HUES48 (cell line): Measurements from ENCODE around the gene PHYH.

Source experiments
- H3K27ac ChIP-seq: one replicate; pipeline ENCODE4 v1.7.0; 2013; ENCODE audit warnings: low read depth, low read length, inconsistent platforms
- H3K27me3 ChIP-seq: 2 replicates; pipeline ENCODE4 v1.6.1; 2013; ENCODE audit warnings: mild to moderate bottlenecking, low read length; ENCODE audit not compliant: control insufficient read depth, insufficient read depth
- H3K36me3 ChIP-seq: 2 replicates; pipeline ENCODE4 v1.6.1; 2013; ENCODE audit warnings: low read length; ENCODE audit not compliant: control insufficient read depth, insufficient read depth
- H3K4me1 ChIP-seq: 2 replicates; pipeline ENCODE4 v1.6.1; 2013; ENCODE audit warnings: mild to moderate bottlenecking, low read length; ENCODE audit not compliant: control insufficient read depth, insufficient read depth
- H3K4me3 ChIP-seq: 2 replicates; pipeline ENCODE4 v1.5.1; 2013; ENCODE audit warnings: mild to moderate bottlenecking, low read depth, low read length
- H3K9ac ChIP-seq: 2 replicates; pipeline ENCODE4 v1.6.1; 2013; ENCODE audit warnings: mild to moderate bottlenecking, low read depth, low read length, moderate library complexity
- H3K9me3 ChIP-seq: 2 replicates; pipeline ENCODE4 v1.6.1; 2013; ENCODE audit warnings: low read length; ENCODE audit not compliant: control insufficient read depth, insufficient read depth

Gene PHYH

DNA sequence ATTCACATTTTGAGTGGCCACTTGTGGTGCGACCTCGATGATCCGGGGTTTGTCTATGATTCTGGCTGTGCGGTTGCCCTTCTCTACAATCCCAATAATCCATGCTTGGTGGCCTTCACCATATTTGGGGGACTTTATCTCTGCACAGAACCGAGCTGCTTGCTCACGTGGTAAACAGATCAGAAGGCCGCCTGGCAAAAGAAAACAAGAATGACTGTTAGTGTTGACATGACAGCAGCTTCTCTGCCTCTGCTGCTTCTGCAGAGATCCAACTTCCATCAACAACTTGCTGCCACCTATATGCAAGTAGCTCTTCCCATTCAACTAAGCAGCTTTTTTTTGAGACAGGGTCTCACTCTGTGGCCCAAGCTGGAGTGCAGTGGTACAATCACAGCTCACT lies 19.3 kb upstream of the PHYH start:
- Histone ChIP-seq H3K9ac (no peak overlapping the region), H3K4me3 (no peak overlapping the region), H3K36me3 (peaks cover 64% of the 10 kb centered on the region), H3K9me3 (no peaks in the 10 kb centered on the region), H3K27me3 (no peaks in the 10 kb centered on the region), H3K4me1 (no peaks in the 10 kb centered on the region), H3K27ac (no peak overlapping the region)

GRCh38 chr10:13317474-13317873 lies 17.6 kb upstream of the PHYH start:
- H3K9ac ChIP-seq: no peak overlapping the region
- H3K27ac ChIP-seq: peak overlapping the region; percentile 41
- peaks cover 48% of the 10 kb centered on the region for H3K36me3 ChIP-seq
- H3K4me1 ChIP-seq: no peaks in the 10 kb centered on the region
- H3K4me3 ChIP-seq: no peak overlapping the region
- no peaks in the 10 kb centered on the region for H3K27me3 ChIP-seq
- no peaks in the 10 kb centered on the region for H3K9me3 ChIP-seq

DNA sequence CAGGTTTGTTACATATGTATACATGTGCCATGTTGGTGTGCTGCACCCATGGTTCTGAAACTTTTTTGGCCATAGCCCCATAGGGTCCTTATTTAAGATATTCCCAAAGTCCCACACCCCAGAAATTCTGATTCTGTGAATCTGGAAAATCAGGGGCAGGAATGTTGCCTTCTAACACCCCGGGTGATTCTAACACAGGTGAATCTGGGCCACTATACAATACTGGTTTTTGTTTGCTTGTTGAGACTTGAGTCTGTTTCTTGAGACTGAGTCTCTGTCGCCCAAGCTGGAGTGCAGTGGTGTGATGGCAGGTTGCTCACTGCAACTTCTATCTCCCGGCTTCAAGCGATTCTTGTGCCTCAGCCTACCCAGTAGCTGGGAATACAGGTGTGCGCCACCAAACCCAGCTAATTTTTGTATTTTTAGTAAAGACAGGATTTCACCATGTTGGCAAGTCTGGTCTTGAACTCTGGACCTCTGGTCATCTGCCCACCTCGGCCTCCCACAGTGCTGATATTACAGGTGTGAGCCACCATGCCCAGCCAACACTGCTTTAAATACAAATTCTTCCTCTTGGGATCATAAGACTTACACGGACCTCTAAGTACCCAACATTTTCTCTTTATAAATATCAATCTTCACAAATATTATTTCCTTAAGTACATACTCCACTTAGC lies 16.9 kb upstream of the PHYH start:
- no peak overlapping the region for H3K27ac ChIP-seq
- H3K9me3 ChIP-seq: no peaks in the 10 kb centered on the region
- H3K36me3 ChIP-seq: peaks cover 41% of the 10 kb centered on the region
- H3K27me3 ChIP-seq: no peaks in the 10 kb centered on the region
- no peak overlapping the region for H3K9ac ChIP-seq
- no peak overlapping the region for H3K4me3 ChIP-seq
- H3K4me1 ChIP-seq: no peaks in the 10 kb centered on the region

DNA sequence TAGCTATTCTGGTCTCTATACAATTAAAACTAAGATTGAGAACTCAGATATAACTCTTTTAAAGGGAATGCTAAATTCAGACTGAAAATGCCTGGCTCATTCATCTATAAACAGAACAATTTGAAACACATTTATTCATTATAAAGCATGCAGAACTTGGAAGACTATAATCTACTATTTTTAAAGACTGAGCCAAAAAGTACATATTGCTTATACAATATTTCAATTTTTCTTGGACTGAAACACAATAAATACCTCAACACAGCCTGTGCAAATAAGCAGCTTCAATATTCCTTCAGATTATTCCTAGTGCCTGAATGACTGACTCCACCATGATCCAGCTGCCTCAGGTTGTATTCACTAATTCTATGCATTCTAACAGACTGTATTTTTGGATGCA lies 15.5 kb upstream of the PHYH start:
- no peak overlapping the region for H3K27ac ChIP-seq
- no peaks in the 10 kb centered on the region for H3K9me3 ChIP-seq
- no peaks in the 10 kb centered on the region for H3K4me1 ChIP-seq
- H3K4me3 ChIP-seq: no peak overlapping the region
- H3K27me3 ChIP-seq: no peaks in the 10 kb centered on the region
- no peak overlapping the region for H3K9ac ChIP-seq
- H3K36me3 ChIP-seq: peaks cover 27% of the 10 kb centered on the region

DNA sequence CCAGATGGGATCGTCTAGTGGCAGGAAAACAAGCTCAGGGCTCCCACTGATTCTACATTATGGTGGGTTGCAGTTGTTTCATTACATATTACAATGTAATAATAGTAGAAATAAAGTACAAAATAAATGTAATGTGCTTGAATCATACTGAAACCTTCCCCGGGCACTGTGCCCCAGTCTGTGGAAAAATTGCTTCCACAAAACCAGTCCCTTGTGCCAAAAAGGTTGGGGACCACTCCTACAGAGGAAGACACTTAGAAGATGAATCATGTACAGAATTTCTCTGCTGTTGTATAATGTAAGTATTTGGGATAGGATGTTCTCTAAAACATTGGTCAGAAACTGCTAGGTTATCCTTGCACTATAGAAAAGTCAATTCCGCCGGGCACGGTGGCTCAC lies 11.3 kb upstream of the PHYH start:
- H3K4me1 ChIP-seq: no peaks in the 10 kb centered on the region
- H3K9ac ChIP-seq: no peak overlapping the region
- no peaks in the 10 kb centered on the region for H3K27me3 ChIP-seq

GRCh38 chr10:13310518-13311176 lies 10.8 kb upstream of the PHYH start:
- Histone ChIP-seq H3K27ac (no peak overlapping the region), H3K4me1 (no peaks in the 10 kb centered on the region), H3K4me3 (no peak overlapping the region), H3K9me3 (no peaks in the 10 kb centered on the region), H3K36me3 (no peaks in the 10 kb centered on the region), H3K27me3 (no peaks in the 10 kb centered on the region), H3K9ac (no peak overlapping the region)

More for the DNA sequence above, 11.3 kb upstream of the PHYH start:
- Histone ChIP-seq H3K9me3 (no peaks in the 10 kb centered on the region), H3K27ac (no peak overlapping the region), H3K4me3 (no peak overlapping the region), H3K36me3 (no peaks in the 10 kb centered on the region)

DNA sequence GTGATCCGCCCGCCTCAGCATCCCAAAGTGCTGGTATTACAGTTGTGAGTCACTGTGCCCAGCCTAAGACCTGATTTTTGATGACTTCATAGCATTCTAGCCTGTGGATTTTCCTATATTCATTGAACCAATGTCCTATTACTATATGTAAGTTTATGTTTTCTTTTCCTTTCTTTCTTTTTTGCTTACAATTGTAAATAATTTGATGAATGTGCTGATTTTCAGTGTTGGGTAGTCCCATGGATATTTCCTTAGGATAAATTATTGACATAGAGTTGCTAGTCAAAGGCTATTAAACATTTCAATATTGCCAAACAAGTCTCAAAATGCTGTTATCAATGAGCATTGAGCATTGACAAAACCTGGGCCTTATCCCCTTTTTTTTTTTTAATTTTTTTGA lies 9.9 kb upstream of the PHYH start:
- Histone ChIP-seq H3K27me3 (no peaks in the 10 kb centered on the region), H3K9ac (no peak overlapping the region), H3K9me3 (no peaks in the 10 kb centered on the region), H3K4me1 (no peaks in the 10 kb centered on the region), H3K4me3 (no peak overlapping the region), H3K36me3 (no peaks in the 10 kb centered on the region), H3K27ac (no peak overlapping the region)

- no peak overlapping the region for H3K9ac ChIP-seq
Observed at GRCh38 chr10:13308096-13308495, 8.2 kb upstream of the PHYH start.

DNA sequence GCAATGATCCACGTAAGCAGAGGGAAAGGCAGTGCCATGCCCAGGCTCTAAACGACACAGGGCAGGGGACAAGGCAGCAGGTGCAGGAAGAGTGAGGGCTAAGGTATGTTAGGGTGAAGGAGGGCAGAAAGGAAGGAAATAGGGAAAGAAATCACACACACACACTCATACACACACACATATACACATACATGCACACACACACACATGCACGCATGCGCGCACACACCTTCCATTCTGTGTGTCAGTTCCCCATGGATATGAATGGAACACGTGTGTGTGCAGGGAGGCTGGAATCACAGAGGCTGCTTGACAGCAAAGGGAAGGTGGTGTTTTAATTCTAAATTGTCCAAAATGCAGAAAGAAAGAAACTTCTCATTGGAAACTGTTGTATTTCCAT lies 6.2 kb upstream of the PHYH start:
- no peaks in the 10 kb centered on the region for H3K4me1 ChIP-seq

More at GRCh38 chr10:13308096-13308495, 8.2 kb upstream of the PHYH start:
- no peak overlapping the region for H3K4me3 ChIP-seq
- H3K4me1 ChIP-seq: no peaks in the 10 kb centered on the region
- H3K27ac ChIP-seq: no peak overlapping the region
- H3K27me3 ChIP-seq: no peaks in the 10 kb centered on the region
- H3K36me3 ChIP-seq: no peaks in the 10 kb centered on the region
- no peaks in the 10 kb centered on the region for H3K9me3 ChIP-seq

DNA sequence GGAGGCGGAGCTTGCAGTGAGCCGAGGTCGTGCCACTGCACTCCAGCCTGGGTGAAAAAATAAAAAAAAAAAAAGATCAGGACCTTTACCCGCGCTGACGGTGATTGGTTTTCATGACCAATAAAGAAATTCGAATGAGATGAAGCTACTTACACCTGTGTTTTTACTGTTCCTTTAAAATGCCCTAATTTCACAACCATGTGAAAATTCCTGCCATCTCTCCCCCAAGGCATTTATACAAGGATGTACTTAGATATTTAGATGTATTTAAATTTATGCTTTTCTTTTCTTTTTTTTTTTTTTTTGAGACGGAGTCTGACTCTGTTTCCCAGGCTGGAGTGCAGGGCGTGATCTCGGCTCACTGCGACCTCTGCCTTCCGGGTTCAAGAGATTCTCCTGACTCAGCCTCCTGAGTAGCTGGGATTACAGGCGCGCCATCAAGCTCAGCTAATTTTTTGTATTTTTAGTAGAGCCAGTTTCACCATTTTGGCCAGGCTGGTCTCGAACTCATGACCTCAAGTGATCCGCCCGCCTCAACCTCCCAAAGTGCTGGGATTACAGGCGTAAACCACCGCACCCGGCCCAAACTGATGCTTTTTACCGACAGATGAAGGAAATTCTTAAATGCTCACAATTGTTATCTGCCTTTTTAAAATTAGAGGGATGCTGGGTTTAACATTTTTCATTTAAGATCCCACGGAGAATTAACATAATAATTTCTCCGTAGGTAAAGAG lies 3.1 kb upstream of the PHYH start:
- Histone ChIP-seq H3K4me1 (0 out of 2 replicates have a peak, but pooled peaks cover 6% of the 10 kb centered on the region), H3K36me3 (no peaks in the 10 kb centered on the region), H3K9ac (no peak overlapping the region), H3K27me3 (peaks cover 5% of the 10 kb centered on the region; the same call in 1 of the 2 replicates), H3K9me3 (no peaks in the 10 kb centered on the region), H3K4me3 (no peak overlapping the region), H3K27ac (no peak overlapping the region)

More for the DNA sequence above, 6.2 kb upstream of the PHYH start:
- H3K27me3 ChIP-seq: no peaks in the 10 kb centered on the region
- H3K4me3 ChIP-seq: no peak overlapping the region
- H3K27ac ChIP-seq: no peak overlapping the region
- H3K36me3 ChIP-seq: no peaks in the 10 kb centered on the region
- H3K9me3 ChIP-seq: no peaks in the 10 kb centered on the region
- H3K9ac ChIP-seq: no peak overlapping the region
